ENCODE data around the gene TMEM248.

TMEM248 gene

DNA sequence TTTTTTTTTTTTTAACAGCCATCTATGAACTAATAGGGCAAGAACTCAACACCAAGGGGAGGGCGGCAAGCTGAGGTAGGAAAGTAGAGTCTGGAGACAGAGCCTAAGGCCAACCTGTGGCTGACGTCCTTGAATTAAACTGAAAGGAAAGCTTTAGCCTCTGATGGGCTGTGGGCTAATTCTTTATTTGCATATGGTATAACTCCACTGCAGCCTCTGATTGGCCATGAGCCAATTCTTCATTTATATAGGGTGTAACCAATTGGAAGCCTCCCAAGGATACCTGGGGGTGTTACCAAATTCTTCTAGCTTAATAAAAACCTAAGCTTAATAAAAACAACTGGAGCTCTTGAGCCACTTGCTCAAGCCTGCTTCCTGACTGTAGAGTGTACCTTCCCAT, 85.9 kb downstream of the TMEM248 start:
- no peak for DNase-seq

All from NCI-H1105 treated with DMSO at 0.1 percent for 48 hours (cell line).